ENCODE measurements around the gene USP32.
"Not testable (repeated sequence)": the region's sequence is repeated elsewhere in the genome, so short reads cannot be mapped to it uniquely, and the experiment has no call there.

The USP32 gene

DNA sequence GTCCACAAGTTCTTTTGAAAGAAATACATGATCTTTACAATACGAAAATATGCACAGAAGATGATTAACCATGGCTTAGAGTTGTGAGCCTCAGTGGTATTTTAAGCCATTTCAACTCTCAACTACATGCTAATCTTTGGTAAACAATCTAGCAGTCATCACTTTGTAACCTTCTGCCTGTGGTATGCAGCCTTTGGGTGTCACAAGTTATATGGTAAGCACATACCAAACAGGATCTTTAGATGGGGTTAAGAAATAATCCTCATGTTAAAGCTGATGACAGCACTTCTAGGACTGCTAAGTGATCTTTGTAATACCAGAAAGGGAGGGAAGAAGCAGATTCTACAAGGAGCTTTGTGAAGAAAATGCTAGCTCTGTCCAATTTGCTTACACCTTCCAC is 167.9 kb downstream of the USP32 start:
- DNase-seq, result no peak

DNA sequence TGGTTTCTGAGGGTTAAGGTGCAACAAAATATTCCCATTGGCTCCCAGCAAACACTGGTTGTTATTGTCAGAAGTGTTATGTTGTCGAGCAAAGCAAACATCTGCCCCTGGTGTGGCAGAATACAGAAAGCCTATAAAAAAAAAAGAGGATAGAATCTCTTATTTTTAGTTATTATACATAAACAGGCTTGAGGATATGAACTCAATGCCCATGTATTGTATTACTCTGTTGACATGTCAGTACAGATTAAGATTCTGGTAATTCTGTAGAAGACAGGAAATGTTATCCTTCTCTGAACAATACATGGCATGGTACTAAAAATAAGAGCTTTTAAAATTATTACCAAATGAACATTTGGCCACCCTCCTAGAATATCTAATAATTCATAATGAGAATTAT is 168.5 kb downstream of the USP32 start:
- no peak for DNase-seq

DNA sequence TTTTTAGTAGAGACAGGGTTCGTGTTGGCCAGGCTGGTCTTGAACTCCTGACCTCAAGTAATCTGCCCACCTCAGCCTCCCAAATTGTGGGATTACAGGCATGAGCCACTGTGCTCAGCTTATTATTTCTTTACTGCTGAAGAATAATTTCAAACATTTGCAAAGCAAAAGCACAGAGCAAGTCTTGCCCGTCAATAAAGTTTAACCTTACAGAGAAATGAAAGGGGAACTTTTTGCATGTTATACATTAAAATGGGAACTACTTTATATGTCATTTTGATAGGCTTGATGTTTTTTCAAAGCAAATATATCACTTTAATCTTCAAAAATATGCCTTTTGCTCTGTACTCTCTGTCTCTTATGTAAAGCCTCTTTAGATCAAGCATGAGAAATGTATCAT is 173.2 kb downstream of the USP32 start:
- DNase-seq, result not testable (repeated sequence)

DNA sequence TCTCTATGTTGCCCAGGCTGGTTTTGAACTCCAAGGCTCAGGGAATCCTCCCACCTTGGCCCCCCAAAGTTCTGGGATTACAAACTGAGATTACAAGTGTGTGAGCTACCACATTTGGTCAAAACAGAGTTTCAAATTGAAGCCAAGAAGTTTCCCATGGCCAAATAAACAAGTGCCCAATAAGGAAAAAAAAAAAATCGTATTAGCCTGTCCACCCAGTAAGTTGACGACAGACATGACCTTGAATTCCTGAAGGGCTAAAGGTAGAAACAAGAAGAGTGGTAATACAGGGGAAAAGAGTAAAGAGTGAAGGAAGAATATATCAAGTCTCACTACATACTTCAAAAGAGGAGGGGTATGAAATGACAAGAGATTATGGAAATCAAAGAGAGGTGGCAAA is 176.0 kb downstream of the USP32 start:
- not testable (repeated sequence) for DNase-seq

DNA sequence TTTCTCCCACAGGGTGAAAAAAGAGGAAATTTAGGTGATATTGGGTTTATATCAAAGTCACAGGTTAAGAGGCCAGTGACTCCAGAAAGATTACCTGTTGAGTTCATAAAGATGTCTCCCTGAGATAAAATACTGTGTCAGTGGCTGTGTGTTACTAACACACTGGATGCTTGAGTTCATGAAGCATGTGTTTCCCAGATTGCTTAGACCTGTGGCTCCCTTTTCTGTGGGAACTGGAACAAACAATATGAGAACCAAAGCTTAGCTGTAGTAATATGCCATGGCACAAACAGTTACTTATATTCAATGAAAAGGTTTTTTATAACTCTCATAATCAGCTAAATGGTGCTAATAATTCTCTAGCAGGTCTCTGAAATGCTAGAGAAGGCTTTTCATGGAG is 180.7 kb downstream of the USP32 start:
- not testable (repeated sequence) for DNase-seq

DNA sequence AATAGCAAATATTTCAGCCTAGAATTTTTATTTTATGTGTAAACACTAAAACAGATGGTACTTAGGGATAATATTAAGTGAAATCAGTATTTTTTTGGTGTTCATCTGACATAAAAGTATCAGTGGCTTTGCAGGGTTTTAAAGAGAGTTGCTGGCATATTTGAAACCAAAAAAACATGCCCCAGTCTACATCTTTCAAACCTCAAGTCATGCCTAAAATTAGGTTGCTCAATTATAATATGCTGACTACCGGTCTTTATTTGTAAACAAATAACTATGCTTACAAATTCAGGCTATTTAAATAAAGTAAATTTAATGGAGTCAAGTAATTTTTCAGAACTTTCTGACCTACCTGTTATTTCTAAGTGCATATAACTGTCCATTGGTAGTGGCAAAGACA is 183.6 kb downstream of the USP32 start:
- not testable (repeated sequence) for DNase-seq

DNA sequence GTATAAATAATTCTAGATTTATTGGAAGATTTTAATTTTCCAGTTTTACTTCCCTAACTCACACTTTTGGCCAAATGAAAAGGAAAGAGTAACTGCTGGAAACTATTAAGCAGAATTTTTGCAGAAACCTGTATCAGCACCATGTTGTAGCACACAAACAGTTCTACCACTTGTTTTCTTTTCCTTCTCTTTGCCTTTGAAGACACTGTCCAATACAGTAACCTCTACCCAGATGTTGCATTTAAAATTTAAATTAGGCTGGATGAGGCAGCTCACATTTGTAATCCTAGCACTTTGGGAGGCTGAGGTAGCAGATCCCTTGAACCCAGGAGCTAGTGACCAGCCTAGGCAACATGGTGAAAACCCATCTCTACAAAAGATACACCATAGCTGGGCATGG is 186.2 kb downstream of the USP32 start:
- not testable (repeated sequence) for DNase-seq

DNA sequence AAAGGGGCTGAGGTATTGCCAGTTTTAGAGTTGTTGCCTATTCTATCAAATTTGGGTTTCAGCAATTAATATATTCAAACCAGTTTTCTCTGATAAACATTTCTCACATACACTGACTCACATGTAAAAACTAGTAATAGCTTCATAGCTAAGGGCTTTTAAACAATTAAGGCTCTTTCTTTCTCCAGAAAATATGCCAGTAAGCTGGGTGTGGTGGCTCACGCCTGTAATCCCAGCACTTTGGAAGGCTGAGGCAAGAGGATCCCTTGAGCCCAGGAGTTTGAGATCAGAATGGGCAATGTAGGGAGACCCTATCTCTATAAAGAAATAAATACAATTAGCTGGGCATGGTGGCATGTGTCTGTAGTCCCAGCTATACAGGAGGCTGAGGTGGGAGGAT is 193.3 kb downstream of the USP32 start:
- DNase-seq, result not testable (repeated sequence)

DNA sequence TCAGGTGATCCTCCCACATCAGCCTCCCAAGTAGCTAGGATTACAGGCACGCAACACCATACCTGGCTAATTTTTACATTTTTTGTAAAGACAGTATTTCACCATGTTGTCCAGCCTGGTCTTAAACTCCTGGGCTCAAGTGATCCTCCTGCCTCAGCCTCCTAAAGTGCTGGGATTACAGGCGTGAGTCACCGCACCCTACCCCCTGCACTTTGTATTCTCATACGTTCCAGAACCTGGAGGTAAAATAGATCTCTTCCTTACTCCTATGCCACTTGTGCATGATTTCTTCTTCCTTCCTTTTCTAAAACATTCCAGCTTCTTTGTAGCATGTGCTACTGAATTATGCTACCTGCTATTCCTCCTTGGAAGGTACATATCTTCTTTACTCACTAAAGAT is 197.8 kb downstream of the USP32 start:
- not testable (repeated sequence) for DNase-seq

DNA sequence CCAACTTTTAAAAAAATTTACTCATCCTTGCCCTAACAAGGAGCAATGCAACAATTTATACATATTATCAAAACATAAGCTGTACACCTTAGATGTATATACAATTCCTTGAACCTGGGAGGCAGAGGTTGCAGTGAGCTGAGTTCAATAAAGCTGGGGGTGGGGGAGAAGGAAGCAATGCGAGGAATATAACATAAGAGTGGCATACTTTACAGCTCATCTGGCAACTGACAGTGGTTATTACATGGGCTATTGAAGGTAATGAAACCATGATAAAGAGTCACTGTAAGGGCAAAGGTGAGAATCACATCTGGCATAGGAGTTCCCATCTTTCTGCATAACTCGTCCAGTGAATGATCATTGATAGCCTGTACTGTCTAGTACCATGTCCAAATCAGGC is 198.5 kb downstream of the USP32 start:
- no peak for DNase-seq

DNA sequence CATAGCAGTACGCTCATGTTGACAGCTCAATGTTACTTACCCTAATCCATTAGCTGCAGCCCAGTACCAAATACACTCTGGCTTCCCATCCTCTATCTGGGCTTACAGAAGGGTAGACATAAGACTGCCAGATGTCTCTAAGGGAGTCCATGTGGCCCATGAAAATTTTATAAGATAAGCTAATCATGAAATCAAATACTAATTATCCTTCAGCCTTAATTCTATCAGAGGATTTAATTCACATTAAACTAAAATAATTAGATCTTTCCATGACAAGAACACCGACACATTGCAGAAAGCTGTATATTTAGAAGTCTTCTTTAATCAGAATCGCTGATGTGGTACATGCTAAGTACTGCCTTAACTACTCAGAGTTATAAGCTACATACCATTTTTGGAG is 198.9 kb downstream of the USP32 start:
- not testable (repeated sequence) for DNase-seq

DNA sequence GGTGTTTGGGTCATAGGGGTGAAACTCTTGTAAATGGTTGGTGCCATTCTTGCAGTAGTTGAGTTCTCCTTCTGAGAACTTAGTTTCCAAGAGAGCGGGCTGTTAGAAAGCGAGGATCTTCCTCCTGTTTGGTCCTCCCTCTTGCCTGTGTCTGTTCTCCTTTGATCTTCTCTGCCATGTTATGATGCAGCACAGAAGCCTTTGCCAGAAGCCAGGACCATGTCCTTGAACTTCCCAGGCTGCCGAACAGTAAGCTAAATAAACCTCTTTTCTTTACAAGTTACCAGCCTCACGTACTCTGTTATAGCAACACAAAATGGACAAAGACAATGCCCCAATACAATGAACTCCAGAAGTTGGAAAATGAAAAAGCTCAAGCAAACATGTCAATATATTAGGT is 201.9 kb downstream of the USP32 start:
- not testable (repeated sequence) for DNase-seq

DNA sequence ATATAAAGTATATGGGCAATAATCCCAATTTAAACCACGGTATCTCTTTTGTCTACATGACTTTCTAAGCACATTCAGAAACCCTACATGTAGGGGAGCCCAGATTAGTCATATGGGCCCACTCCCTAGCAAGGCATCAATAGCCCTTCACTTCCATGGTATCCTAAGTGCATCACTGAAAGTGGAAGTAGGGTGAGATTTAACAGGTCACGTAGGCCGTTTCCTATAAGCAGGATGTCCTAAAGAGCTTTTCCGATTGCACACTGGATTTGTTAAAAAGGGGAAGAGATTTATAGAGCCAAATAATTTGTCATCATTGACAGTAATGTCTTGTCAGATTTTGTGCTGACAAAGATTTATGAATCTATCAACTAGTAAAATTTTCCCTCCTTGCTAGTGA is 203.2 kb downstream of the USP32 start:
- DNase-seq, result no peak

DNA sequence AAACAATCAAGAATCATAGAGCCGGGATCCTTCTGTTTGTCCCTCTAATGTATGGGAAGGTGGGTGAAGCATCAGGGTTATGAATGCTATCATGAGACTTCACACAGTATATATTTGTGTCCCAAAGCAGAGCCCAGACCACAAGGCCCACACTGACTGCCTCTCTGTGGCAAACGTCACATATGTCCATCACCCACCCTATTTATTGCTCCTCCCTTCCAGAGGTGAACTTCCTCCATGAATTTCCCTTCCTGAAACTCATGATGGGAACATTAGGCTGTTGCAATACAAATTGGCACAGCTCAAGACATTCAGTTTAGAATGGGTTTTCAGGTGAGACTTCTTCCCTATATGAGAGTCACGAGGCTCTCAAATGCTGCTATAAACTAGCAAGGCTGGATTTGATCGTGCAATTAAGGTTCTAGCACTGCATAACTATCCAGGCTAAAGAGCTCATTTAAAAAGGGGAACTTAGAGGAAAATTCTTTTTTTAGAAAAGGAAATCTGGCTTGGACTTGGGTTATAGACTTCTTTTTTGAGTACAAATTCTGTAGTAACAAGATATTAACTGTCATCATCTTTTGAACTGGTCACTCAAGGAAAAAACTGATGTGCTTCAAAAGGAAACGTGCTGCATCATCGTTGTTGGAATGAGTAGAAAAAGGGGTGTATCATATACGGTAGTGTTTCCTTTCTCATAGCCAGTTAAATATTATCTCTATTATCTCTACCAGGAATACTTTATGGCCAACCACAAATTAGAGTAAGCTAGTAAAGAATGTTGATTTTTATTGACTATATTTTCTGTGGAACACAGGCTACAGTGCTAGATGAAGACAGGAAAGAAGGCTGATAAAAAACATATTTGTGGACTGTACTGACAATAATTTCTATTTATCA is 204.8 kb downstream of the USP32 start:
- not testable (repeated sequence) for DNase-seq

DNA sequence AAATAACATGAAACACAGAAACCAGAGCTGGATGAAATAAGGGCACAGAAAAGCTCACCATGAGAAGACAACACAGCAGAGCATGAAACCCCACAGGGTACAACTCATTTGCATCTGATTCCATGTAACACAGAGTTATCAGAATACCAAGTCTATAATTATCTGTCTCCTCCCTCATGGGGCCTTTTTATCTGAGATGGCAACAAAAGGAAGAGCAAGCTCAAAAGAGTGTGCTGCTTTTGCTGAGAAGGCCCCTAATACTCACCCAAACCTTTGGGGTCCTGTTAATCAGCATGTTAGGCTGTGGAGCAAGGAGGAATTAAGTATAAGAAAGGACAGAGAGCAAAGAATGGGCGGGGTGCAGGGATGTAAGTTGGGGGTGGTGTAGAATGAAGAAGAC is 205.6 kb downstream of the USP32 start:
- DNase-seq, result not testable (repeated sequence)

DNA sequence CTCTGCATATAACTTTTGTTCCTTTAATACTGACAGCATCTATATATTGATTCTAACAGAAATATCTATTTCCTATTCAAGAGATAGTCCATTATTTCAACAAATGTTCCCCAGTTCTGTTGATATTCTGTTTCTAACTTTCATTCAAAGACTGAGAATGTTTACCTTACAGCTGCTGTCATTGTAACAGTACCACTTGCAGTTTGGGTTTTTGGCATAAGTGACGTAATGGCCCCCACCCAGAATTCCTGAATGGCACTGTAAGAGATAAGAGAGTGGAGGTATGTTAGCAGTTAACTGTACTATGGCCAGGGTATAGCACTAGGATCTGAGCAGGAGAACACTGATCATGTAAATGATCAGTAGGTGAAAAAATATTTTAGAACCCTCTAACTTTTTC is 211.6 kb downstream of the USP32 start:
- not testable (repeated sequence) for DNase-seq

DNA sequence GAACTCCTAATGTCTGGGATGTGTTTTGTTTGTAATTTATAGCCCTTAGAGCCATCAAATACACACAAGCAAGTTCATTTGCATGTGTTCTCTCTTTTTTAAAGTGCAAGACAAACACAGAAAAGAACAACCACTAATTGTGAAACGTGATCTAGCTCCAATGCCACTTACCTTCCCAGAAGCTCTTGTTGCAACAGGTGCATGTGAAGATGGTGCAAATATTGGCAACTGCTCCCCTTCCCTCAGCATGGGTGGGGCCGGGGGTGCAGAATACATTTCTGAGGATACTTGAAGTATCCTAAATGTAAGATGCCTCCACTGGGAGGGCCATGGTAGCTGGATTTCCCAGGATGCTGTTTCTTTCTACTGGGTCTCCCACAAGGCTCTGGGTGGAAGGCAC is 213.8 kb downstream of the USP32 start:
- not testable (repeated sequence) for DNase-seq

DNA sequence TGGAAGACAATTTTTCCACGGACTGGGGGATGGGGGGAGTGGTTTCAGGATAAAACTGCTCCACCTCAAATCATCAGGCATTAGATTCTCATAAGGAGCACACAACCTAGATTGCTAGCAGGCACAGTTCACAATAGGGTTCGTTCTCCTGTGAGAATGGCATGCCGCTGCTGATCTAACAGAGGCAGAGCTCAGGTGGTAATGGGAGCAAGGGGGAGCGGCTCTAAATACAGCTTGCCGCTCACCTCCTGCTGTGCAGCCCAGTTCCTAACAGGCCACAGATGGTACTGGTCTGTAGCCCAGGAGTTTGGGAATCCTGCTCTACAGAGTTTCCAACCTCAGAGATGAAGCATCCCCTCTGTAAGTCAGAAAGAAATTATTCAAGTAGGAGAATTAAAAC is 215.2 kb downstream of the USP32 start:
- DNase-seq, result not testable (repeated sequence)

DNA sequence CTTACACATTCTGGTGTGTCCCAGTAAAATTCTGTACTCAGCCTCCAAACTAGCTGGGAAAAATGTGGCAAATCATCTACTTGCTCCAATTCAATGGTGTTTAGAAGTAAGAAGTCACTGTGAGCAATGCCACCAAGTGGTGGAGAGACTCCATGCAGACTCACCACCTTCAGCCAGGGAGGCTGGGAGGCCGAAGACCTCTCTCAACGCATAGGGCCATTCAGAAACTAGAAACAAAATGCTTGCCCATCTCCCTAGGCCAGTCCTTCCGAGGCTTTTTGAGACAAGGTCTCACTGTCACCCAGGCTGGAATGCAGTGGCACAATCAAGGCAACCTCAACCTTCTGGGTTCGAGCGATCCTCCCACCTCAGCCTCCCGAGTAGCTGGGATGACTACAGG is 217.2 kb downstream of the USP32 start:
- DNase-seq, result not testable (repeated sequence)

DNA sequence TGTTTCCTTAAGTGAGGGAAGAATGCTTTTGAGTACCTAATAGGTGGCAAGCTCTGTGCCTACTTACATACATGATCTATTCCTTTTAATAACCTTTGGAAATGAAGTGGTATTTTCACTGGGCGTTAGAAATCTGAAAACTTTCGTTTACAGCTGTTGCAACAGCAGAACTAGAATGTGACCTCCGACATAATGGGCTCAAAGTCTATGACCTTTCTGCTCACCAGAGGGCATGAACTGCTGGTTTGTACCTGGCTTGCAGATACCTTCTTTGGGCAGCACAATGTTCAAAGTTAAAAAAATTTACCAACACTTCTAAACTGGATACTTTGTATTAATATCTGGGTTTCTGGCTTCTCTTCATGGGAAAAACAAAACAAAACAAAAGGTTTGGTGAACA is 217.9 kb downstream of the USP32 start:
- no peak for DNase-seq

DNA sequence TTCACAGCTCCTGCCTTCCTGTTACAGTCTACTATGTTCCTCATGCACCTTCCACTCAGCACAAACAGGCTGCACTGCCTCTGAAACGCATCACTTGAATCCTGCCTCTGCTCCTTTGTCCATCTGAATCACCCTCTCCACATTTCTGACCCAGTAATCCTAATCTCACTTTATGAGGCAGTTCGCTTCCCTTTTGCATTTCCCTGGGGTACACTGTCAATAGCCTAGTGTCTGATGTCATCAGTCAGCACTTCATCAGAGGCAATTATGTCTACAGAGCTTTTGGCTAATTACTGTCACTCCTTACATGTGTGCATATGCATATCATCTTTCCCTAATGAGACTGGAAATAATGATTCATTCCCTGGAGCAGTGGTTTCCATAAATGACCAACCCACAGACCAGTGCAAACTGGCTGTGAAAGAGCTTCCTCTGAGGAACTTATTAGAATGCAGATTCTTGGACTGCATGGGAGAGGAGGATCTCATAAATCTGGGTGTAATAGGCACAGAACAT is 218.6 kb downstream of the USP32 start:
- no peak for DNase-seq

DNA sequence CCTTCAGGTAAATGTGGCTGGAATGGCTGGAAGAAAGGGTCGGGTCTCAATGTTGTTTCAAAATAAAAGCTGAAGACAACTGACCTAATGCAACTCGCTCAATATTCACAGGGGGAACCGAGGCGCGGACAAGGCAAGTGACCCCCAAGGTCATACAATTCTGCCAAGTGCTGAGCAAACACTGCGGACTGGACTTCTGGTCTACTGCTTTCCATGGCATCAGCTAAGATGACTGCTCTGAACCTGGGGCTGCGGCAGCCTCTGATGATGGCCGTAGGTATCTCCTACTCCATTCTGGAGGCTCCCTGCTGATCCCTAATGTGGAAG is 220.2 kb downstream of the USP32 start:
- no peak for DNase-seq

DNA sequence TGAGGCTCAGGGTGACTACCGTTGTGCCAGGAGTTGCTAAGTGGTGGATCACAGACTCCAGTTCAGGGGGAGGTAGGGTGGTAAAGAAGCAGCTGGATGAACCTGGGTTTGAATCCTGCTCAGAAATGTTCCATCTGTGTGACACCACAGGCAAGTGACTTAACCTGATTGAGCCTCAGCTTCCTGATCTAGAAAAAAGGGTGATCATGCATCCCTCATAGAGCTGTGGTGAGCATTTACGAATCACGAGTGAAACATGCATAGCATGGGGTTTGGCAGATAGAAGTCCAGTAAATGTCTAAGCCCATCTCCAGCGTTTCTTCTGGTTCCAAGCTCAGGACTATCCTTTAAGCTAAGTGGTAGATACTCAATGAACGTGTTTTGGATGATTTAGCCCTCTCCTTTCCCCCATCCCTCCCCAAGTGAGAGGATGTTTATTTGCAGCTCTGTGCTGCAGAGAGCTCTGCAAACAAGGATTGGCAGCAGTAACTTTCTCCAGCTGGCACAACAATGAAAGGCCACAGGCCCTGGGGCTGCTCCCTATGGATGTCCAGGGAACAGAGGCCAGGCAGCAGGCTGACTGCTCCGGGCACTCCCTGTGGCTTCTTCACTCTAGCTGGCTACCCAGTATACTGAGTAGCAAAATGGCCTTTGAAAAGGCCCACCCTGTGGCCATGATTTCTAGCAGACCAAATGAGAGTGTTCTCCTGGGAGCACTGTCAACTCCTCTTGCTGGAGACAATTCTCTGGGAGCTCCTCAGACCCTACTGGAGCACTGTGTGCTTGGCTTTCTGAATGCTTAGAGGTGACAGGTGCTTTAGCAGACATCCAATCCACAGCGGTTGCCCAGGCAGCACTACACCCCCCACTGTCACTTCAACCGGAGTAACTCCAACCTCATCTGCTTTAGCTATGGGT is 220.8 kb downstream of the USP32 start:
- DNase-seq, result peak in 11 of 14 donors; percentile 16 to 64 (median 43)
